ENCODE data around the gene APCDD1.

- no peak for TF ChIP-seq CTCF (IDR thresholded peaks at IDR 0.05; ENCODE audit: low read depth, low read length, poor library complexity, severe bottlenecking)
- no peak for TF ChIP-seq EZH2phosphoT487 (IDR thresholded peaks at IDR 0.05; ENCODE audit: borderline replicate concordance, low read length)
Observed at GRCh38 chr18:10530852-10531251, 76.4 kb downstream of the APCDD1 start.
